ENCODE data around the gene COX7A2L. TPM values are rescaled to one million over a fixed set of nuclear protein-coding genes. Genes with fewer than 3 reads are reported as not detected.

Gene COX7A2L
- total and polyA plus RNA-seq, 2 of the 8 experiments (the other 6 are each of a cell fraction or from before 2014, with no cell fraction given): 85.6 to 114 TPM

GRCh38 chr2:42315844-42316470, 45.1 kb downstream of the COX7A2L start:
- POLR2A ChIA-PET (ENCODE audit: partially characterized antibody): interaction anchor here (1.2 kb wide), 1 partner anchor 19 kb away, joined by 3 read pairs; no protein-coding TSS in a partner anchor
- no peak overlapping the region for H2BK20ac ChIP-seq (ENCODE audit: low read length)
- no peak overlapping the region for H2BK12ac ChIP-seq (ENCODE audit: low read depth, low read length)
- H3K23me2 ChIP-seq (ENCODE audit: low read depth, low read length): no peaks in the 10 kb centered on the region
- H3K14ac ChIP-seq (ENCODE audit: insufficient read length): no peak overlapping the region
- no peak overlapping the region for H4K5ac ChIP-seq (ENCODE audit: insufficient read length, low read depth, low read length)
- H2BK120ac ChIP-seq (replicated peaks; ENCODE audit: low read depth, low read length): no peak overlapping the region
- CTCF ChIA-PET (ENCODE audit: partially characterized antibody): interaction anchor here (1.1 kb wide), 1 partner anchor 13 kb away, joined by 5 read pairs; no protein-coding TSS in a partner anchor
- no peak overlapping the region for H3K9ac ChIP-seq (replicated peaks in 1 of 4; ENCODE audit: extremely low read depth in 1 of 4, low read depth in 3 of 4, low read length in 3 of 4)
- WGBS, 2 experiments (ENCODE audit: extremely low coverage in 1 of 2, insufficient coverage in 1 of 2, insufficient read length in 1 of 2, insufficient replicate concordance in 2 of 2, low coverage in 1 of 2, low lambda C conversion rate in 2 of 2, missing lambda C conversion rate in 1 of 2): 89% methylated on average over 6 of the region's 6 CpGs; no CpG with 5 or more reads in 1 of the 2 experiments
- no peak overlapping the region for H2BK15ac ChIP-seq (ENCODE audit: low read length)
- H3K4me1 ChIP-seq (replicated peaks in 1 of 4; ENCODE audit: control insufficient read depth in 3 of 4, insufficient read depth in 4 of 4, low read length in 3 of 4): no peaks in the 10 kb centered on the region
- no peak overlapping the region for H4K8ac ChIP-seq (ENCODE audit: extremely low read depth, insufficient read depth, low read length)
- FAIRE-seq (no peak), DNase-seq (ENCODE audit: low read depth in 1 of 2, low spot score in 2 of 2) (no peak)
- H3K9me3 ChIP-seq (ENCODE audit: insufficient read depth in 2 of 2, low read depth in 1 of 2, low read length in 1 of 2): no peaks in the 10 kb centered on the region
- no peak overlapping the region for H2AFZ ChIP-seq (ENCODE audit: low read length)
- H3K4me2 ChIP-seq (ENCODE audit: insufficient read depth in 1 of 2, low read depth in 2 of 2, low read length in 2 of 2): no peak overlapping the region
- H2AK5ac ChIP-seq (ENCODE audit: low read depth, low read length): no peak overlapping the region
- no peak overlapping the region for H3K23ac ChIP-seq (ENCODE audit: insufficient read length)
- no peaks in the 10 kb centered on the region for H3K79me2 ChIP-seq (ENCODE audit: control insufficient read depth in 1 of 2, insufficient read depth in 2 of 2, low read length in 2 of 2)
- H3K4me3 ChIP-seq (ENCODE audit: extremely low read depth in 1 of 4, insufficient read depth in 2 of 4, low read depth in 3 of 4, low read length in 4 of 4): no peak overlapping the region
- peaks cover 0 to 1% of the 10 kb centered on the region in 2 experiments for H4K20me1 ChIP-seq (replicated peaks in 1 of 2; ENCODE audit: control insufficient read depth in 1 of 2, insufficient read depth in 2 of 2, low read length in 2 of 2)
- H3K4ac ChIP-seq (replicated peaks; ENCODE audit: insufficient read length, low read depth, low read length): no peak overlapping the region
- peaks cover 0 to 37% (median 11%) of the 10 kb centered on the region in 4 experiments; a peak in 5 of 8 replicates for H3K36me3 ChIP-seq (ENCODE audit: control insufficient read depth in 2 of 4, insufficient read depth in 4 of 4, low read length in 3 of 4)
- H3K27ac ChIP-seq (ENCODE audit: low read depth, low read length): no peak overlapping the region
- H3K79me1 ChIP-seq (ENCODE audit: low read depth, low read length): no peaks in the 10 kb centered on the region
- no peak overlapping the region for H2BK5ac ChIP-seq (ENCODE audit: low read depth, low read length)
- H3K56ac ChIP-seq (replicated peaks; ENCODE audit: insufficient read length, low read depth, low read length): no peak overlapping the region
- H4K91ac ChIP-seq (replicated peaks; ENCODE audit: insufficient read length, low read length): no peak overlapping the region
- H3K18ac ChIP-seq (ENCODE audit: extremely low read depth, low read length): no peak overlapping the region
- no peaks in the 10 kb centered on the region for H3K27me3 ChIP-seq (replicated peaks in 1 of 4; ENCODE audit: control insufficient read depth in 3 of 4, extremely low read depth in 1 of 4, insufficient read depth in 3 of 4, low read length in 3 of 4)
- TF ChIP-seq JUND (IDR thresholded peaks at IDR 0.05; ENCODE audit: low read length): no peak
- TF ChIP-seq CTCF (IDR thresholded peaks at IDR 0.05; ENCODE audit: control extremely low read depth in 1 of 3, insufficient read depth in 1 of 3, low read depth in 1 of 3, low read length in 3 of 3): no peak
- TF ChIP-seq MAFK (IDR thresholded peaks at IDR 0.05; ENCODE audit: low read depth, low read length): no peak
- no peak for TF ChIP-seq EP300 (IDR thresholded peaks at IDR 0.05; ENCODE audit: borderline replicate concordance in 1 of 2, low read depth in 2 of 2, low read length in 2 of 2)
- TF ChIP-seq GTF2F1 (IDR thresholded peaks at IDR 0.05; ENCODE audit: borderline replicate concordance, low read depth, low read length): no peak
- TF ChIP-seq RXRA (IDR thresholded peaks at IDR 0.05; ENCODE audit: insufficient read depth, low read depth, low read length): no peak
- TF ChIP-seq KDM4A (IDR thresholded peaks at IDR 0.05; ENCODE audit: low read depth, low read length, severe bottlenecking): no peak
- no peak for TF ChIP-seq POLR2A (IDR thresholded peaks at IDR 0.05; ENCODE audit: control extremely low read depth in 1 of 2, low read depth in 2 of 2, low read length in 2 of 2)
- TF ChIP-seq SIN3A (conservative IDR thresholded peaks at IDR 0.05 in 1 of 2, IDR thresholded peaks at IDR 0.05 in 1 of 2; ENCODE audit: low read depth in 1 of 2, low read length in 2 of 2): no peak
- TF ChIP-seq FOSL1 (IDR thresholded peaks at IDR 0.05; ENCODE audit: insufficient read depth, low read depth, low read length): no peak

All from H1 (cell line).